Ecto neural progenitor cell (in vitro differentiated cells): Measurements from ENCODE around the gene TP53I11.

Experiments used
- DNase-seq: peaks from one replicate; pipeline ENCODE4 v3.0.0-alpha.2; 2018; ENCODE audit warnings: low spot score

TP53I11 gene

GRCh38 chr11:44955015-44955738 lies 4.5 kb upstream of the TP53I11 start:
- no peak for DNase-seq

- DNase-seq, result no peak
Measured at GRCh38 chr11:44954051-44954906, 3.6 kb upstream of the TP53I11 start.

- DNase-seq, result no peak
Measured at GRCh38 chr11:44952500-44953260, 2.0 kb upstream of the TP53I11 start.

GRCh38 chr11:44952082-44952481 lies 1.4 kb upstream of the TP53I11 start:
- no peak for DNase-seq

- DNase-seq, result no peak
Measured at GRCh38 chr11:44950031-44950624, 555 bp downstream of the TP53I11 start.

- peak; percentile 82 for DNase-seq
Measured at GRCh38 chr11:44949160-44950030, 1.3 kb downstream of the TP53I11 start.

GRCh38 chr11:44948155-44948554 lies 2.5 kb downstream of the TP53I11 start:
- DNase-seq, result no peak

GRCh38 chr11:44947114-44947513 lies 3.6 kb downstream of the TP53I11 start:
- DNase-seq, result no peak

- DNase-seq, result no peak
Measured at GRCh38 chr11:44946263-44946662, 4.4 kb downstream of the TP53I11 start.

- DNase-seq, result no peak
Measured at GRCh38 chr11:44945666-44946065, 5.0 kb downstream of the TP53I11 start.

GRCh38 chr11:44944853-44945235 lies 5.8 kb downstream of the TP53I11 start:
- DNase-seq, result no peak

GRCh38 chr11:44944181-44944852 lies 6.4 kb downstream of the TP53I11 start:
- DNase-seq, result no peak

GRCh38 chr11:44943696-44944095 lies 7.0 kb downstream of the TP53I11 start:
- no peak for DNase-seq

- no peak for DNase-seq
Measured at GRCh38 chr11:44943118-44943517, 7.6 kb downstream of the TP53I11 start.

GRCh38 chr11:44942029-44942955 lies 8.4 kb downstream of the TP53I11 start:
- DNase-seq, result no peak

GRCh38 chr11:44941259-44942021 lies 9.2 kb downstream of the TP53I11 start:
- no peak for DNase-seq

GRCh38 chr11:44940835-44941234 lies 9.8 kb downstream of the TP53I11 start:
- DNase-seq, result no peak

- DNase-seq, result no peak
Measured at GRCh38 chr11:44940404-44940803, 10.3 kb downstream of the TP53I11 start.
